HG02610 (cell line): Measurements from ENCODE around the gene TDRD10.
"Not testable (repeated sequence)": the region's sequence is repeated elsewhere in the genome, so short reads cannot be mapped to it uniquely, and the experiment has no call there.

Source experiments
- ATAC-seq: cut with Tn5 transposase; IDR thresholded peaks from one replicate; pipeline ENCODE4 v1.9.1; 2021; ENCODE audit warnings: mild to moderate bottlenecking, moderate library complexity; ENCODE audit not compliant: unreplicated experiment

Gene TDRD10

DNA sequence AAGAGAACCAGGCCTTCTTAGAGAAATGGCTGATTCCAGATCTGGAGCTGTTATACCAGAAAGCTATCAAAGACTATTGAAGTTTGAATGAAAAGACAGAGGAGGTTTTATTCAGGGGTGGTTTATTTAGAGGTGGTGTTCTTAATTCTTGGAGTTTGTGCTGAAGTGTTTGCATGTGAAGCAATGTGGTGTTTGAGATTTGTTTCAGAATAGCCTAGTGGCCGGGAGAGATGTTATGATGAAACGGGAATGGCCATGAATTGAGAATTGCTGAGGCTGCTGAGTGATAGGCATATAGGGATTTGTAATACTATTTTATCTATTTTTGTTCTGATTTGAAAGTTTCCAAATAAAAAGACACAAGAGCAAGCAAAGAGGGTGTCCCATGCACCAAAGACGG is 10.7 kb downstream of the TDRD10 start:
- ATAC-seq, result no peak

GRCh38 chr1:154514066-154514553 is 12.1 kb downstream of the TDRD10 start:
- ATAC-seq, result no peak

GRCh38 chr1:154517661-154518060 is 15.6 kb downstream of the TDRD10 start:
- ATAC-seq, result no peak

DNA sequence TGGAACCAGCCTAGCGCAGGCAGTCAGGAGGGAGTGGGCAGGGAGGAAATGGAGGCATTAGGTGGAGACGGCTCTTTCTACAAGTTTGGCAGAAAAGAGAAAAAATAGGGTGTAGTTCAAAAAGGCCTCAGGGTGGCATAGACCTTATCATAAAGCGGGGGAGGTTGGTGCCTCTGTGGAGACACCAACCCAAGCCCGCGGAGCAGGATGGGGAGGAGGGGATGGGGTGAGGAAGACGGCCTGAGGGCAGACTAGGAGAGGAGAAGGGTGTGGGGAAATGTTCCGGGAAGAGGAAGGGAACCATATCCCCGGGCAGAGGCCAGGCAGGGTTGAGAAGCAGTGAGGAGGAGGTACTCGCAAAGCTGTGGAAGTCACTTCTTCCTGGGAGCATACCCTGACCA is 17.6 kb downstream of the TDRD10 start:
- no peak for ATAC-seq

DNA sequence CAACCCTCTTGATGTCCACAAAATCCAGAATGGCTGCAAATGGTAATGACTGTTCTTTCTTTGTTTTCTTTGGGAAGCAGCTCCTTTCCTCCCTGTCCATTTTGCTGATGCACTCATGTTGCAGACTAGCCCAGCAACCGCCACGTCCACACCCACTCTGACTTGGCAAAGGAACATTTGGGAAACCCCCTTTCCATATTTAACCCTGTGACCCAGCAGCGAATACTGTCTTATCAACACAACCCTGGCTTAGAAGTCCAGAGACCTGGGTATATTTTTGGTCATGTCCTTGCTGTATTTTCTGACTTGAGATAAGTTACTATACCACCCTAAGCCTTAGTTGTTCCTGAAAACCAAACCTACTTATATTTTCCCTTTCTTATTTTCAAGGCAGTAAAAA is 18.3 kb downstream of the TDRD10 start:
- ATAC-seq, result no peak

DNA sequence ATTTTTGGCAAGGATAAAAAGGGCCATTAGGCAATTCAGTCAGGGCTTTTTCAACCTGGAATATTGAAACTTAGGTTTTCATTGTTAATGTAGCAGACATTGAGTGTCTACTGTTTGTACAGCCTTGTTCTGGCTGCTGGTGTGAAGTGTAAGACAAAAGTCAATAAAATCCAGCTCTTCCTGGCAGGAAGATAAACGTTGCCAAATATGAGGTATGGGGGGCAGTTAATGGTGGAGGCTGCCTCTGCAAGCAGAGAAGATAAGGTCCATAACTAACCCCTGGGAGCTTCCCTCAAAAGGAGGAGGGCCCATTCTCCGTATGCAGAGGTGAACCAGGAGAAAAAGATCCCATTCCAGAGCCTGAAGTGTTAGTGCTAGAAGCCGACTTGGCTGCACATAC is 19.7 kb downstream of the TDRD10 start:
- no peak for ATAC-seq

DNA sequence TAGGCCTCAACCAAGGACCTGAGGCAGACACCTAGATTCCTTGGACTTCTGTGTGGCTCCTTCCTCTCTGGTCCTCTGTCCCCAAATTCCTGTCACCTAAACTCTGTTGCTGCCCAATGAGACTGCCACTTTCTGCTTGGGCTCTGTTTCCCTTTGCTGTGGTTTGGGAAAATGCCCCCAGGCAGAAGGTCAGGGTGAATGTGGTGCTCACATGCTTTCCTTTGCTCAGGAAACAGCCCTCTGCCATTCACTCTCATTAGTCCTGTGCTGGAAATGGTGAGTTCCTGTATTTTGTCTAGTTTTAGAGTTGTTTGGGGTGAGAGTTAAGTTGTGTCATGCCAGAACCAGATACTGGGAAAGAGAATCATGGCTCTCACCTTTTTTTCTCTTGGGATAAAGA is 22.9 kb downstream of the TDRD10 start:
- no peak for ATAC-seq

GRCh38 chr1:154527192-154527591 is 25.2 kb downstream of the TDRD10 start:
- ATAC-seq, result no peak

DNA sequence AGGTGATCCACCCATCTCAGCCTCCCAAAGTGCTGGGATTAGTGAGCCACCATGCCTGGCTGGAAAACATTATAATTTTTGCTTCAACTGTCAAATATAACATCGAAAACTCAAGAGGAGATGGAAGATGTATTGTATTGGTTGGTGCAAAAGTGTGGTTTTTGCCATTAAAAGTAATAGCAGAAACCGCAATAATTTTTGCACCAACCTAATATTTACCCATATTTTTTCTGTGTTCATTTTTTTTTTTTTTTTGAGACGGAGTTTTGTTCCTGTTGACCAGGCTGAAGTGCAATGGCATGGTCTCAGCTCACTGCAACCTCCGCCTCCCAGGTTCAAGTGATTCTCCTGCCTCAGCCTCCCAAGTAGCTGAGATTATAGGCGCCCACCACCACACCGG is 27.3 kb downstream of the TDRD10 start:
- no peak for ATAC-seq

GRCh38 chr1:154531950-154532349 is 29.9 kb downstream of the TDRD10 start:
- not testable (repeated sequence) for ATAC-seq

DNA sequence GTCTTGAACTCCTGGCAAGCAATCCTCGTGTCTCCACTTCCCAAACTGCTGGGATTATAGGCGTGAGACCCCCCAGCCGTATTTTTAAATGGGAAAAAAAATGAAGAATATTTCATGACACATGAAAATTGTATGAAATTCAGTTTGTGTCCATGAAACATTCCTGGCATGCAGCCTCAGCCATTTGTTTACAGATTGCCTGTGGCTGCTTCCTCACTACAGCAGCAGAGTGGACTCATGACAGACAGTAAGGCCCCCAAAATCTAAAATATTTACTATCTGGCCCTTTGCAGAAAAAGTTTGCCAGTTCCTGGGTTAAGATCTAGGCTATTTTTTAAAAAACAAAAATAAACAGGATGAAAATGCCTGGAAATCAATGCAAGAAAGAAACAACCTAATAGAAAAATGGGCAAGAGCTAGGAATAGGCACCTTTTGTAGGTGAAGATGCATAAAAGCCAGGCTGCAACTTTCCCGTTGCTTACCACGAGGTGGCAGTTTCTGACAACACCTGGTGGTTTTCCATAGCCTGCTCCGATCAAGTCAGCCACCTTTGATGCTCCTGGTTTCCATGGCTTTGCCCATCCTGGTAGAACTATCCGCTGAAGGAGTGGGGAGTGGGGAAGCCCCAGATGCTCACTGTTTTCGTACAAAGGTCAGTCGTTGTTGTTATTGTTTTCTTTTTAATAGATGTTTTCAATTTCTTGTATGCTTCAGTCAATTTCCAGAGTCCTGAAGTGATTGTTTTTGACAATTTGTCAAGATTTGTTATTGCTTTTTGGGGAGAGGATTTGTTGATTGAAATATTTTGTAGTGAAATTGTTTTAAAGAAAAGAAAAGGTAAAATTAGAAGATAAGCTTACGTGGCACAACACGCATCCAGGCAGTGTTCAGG is 32.2 kb downstream of the TDRD10 start:
- no peak for ATAC-seq

DNA sequence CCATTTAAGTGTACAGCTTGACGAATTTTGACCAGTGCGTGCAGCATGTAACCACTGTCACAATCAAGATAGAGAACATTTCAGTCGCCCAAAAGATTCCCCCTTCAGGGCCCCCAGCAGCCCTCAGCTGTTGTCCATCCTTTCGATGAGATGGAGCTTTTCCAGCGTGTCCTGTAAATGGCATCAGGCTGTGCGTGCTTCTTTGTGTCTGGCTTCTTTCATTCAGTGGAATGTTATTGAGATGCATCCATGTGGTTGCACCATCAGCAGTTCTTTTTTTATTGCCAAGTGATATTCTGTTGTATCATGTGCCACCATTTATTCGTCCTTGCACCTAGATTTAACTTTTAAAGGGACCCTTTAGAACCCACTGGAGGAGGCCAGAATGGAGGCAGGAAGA is 34.6 kb downstream of the TDRD10 start:
- no peak for ATAC-seq

DNA sequence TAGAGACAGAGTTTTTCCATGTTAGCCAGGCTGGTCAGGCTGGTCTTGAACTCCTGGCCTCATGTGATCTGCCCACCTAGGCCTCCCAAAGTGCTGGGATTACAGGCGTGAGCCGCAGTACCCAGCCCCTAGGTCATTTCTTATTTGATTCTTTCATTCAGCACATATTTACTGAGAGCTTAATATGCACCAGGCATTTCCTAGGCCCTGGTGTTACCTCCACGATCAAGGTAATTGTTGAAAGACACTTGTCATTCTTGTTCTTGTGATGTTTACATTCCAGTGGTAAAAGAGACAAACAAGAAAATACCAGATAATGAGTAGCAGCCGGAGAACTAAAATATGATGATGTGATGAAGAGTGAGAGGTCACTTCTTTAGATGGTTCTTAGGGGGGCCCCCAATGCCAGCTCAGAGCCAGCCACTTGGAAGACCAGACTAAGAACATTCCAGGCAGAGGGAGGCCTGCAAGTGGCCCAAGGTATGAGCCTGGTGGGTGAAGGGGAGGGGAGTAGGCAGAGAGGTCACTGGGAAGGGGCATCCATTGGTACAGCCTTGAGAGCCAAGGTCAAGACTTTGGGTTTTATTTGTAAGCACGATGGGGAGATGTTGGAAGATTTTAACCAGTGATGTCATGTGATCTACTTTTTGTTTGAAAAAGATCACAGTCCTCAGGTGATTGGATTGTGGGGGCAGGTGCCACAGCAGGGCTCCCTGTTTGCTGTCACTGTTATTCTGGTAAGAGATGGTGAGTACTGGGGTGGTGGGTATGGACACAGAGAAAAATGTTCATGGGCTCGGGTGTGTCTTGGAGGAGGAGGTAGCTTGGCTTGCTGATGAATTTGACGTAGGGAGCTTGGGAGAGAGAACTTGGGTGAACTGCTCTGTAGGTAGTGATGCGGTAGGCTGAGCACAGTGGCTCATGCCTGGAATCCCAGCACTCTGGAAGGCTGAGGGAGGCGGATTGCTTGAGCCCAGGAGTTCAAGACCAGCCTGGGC is 37.8 kb downstream of the TDRD10 start:
- ATAC-seq, result no peak

GRCh38 chr1:154541231-154541630 is 39.2 kb downstream of the TDRD10 start:
- no peak for ATAC-seq

- ATAC-seq, result no peak
These were observed 44.4 kb downstream of the TDRD10 start for GRCh38 chr1:154546264-154547063.

GRCh38 chr1:154547105-154547732 is 45.2 kb downstream of the TDRD10 start:
- ATAC-seq, result no peak

DNA sequence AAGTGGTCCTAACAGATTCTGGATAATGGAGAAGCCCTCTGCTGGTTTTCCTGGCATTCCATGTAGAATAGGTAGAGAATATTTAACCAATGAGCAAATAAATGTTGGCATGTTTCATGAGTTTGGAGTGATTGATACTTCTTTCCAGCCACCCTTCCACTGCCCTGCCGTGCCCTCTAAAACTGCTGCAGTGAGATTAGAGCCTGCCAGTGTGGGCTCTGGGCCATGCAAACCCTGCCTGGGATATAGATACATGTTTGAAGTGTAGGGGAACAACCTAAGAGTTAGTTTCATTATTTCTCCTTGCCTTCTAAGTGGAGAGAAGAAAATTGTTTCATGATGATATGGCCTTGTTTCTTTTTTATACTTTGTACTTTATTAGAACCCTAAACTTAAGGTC is 46.0 kb downstream of the TDRD10 start:
- no peak for ATAC-seq

- no peak for ATAC-seq
These were observed 47.3 kb downstream of the TDRD10 start for GRCh38 chr1:154549202-154549770.

DNA sequence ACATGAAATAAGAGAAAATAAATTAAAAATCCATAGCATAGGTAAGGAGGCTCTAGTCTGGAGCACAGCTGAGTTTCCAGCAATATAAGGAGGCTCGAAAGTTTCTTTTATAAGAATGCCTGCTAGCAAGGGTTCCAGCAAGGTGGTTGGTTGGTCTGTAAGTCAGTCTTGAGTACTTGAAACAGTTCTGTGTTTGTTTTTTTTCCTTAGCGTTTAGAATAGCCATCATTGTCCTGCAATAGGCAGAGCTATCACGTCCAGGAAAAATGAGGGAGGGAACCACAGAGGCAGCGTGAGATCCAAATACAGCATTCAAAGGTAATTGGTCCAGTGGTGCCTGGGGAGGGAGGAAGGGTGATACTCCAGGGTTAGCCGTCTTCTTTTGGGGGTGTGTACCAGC is 48.1 kb downstream of the TDRD10 start:
- no peak for ATAC-seq

DNA sequence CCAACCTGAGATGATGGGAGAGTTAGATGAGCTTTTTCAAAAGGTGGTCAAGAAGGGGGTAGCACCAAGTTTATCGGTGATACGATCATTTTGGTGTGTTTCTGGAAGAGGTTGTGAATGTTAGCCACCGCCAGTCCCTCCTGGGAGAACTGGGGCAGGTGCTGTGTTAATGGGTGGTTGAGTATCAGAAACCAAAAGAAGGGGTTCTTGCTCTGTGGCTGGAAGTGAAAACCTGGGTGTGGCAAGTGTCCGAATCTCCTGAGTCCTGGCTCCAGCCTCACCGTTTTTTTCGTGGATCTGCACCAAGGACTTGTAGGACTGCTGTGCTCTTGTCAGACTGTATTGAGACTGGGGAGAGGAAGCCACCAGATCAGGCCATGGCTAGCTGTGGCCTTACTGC is 48.6 kb downstream of the TDRD10 start:
- ATAC-seq, result no peak
